Measurements from ENCODE around the gene C6orf89. TPM values are rescaled to one million over a fixed set of nuclear protein-coding genes. Genes with fewer than 3 reads are reported as not detected.

The C6orf89 gene
- polyA plus RNA-seq, 3 donors = 18.8 to 25.1 (median 21.5) TPM

- no peak overlapping the region for H3K27ac ChIP-seq (ENCODE audit: low read depth, low read length)
Measured at GRCh38 chr6:36956446-36956820, 70.7 kb downstream of the C6orf89 start.

GRCh38 chr6:36957773-36958271 lies 72.1 kb downstream of the C6orf89 start:
- no peak overlapping the region for H3K27ac ChIP-seq (ENCODE audit: low read depth, low read length)
- 68 to 91% (median 83%) methylated on average over 9 of the region's 9 CpGs for WGBS, 3 donors

- WGBS, 3 donors = 81 to 90% (median 83%) methylated on average over 40 to 44 of the region's 44 CpGs
- H3K27ac ChIP-seq (ENCODE audit: low read depth, low read length) = no peak overlapping the region
Measured at GRCh38 chr6:36958775-36959554, 73.2 kb downstream of the C6orf89 start.

- WGBS, 3 donors = 93 to 95% (median 94%) methylated on average over 17 of the region's 17 CpGs
- no peak overlapping the region for H3K27ac ChIP-seq (ENCODE audit: low read depth, low read length)
Measured at GRCh38 chr6:36959555-36960250, 74.0 kb downstream of the C6orf89 start.

- no peak overlapping the region for H3K27ac ChIP-seq (ENCODE audit: low read depth, low read length)
- 53 to 74% (median 56%) methylated on average over 40 of the region's 40 CpGs for WGBS, 3 donors
Measured at GRCh38 chr6:36961441-36962435, 76.0 kb downstream of the C6orf89 start.

GRCh38 chr6:36962874-36963273 lies 77.1 kb downstream of the C6orf89 start:
- 41 to 71% (median 54%) methylated on average over 12 of the region's 12 CpGs for WGBS, 3 donors
- no peak overlapping the region for H3K27ac ChIP-seq (ENCODE audit: low read depth, low read length)

- 54 to 59% (median 58%) methylated on average over 11 of the region's 11 CpGs for WGBS, 3 donors
- H3K27ac ChIP-seq (ENCODE audit: low read depth, low read length) = no peak overlapping the region
Measured at GRCh38 chr6:36963451-36964290, 77.9 kb downstream of the C6orf89 start.

GRCh38 chr6:36964349-36964748 lies 78.6 kb downstream of the C6orf89 start:
- WGBS, 3 donors = 80 to 85% (median 83%) methylated on average over 6 of the region's 6 CpGs
- no peak overlapping the region for H3K27ac ChIP-seq (ENCODE audit: low read depth, low read length)

GRCh38 chr6:36964908-36965307 lies 79.2 kb downstream of the C6orf89 start:
- no peak overlapping the region for H3K27ac ChIP-seq (ENCODE audit: low read depth, low read length)
- WGBS, 3 donors = 63 to 87% (median 73%) methylated on average over 4 of the region's 4 CpGs

- 79 to 81% (median 79%) methylated on average over 3 of the region's 3 CpGs for WGBS, 3 donors
- H3K27ac ChIP-seq (ENCODE audit: low read depth, low read length) = no peak overlapping the region
Measured at GRCh38 chr6:36967301-36967700, 81.5 kb downstream of the C6orf89 start.

GRCh38 chr6:36967757-36968156 lies 82.0 kb downstream of the C6orf89 start:
- H3K27ac ChIP-seq (ENCODE audit: low read depth, low read length) = no peak overlapping the region
- WGBS, 3 donors = 80 to 96% (median 88%) methylated on average over 4 of the region's 4 CpGs

GRCh38 chr6:36968266-36968977 lies 82.7 kb downstream of the C6orf89 start:
- no peak overlapping the region for H3K27ac ChIP-seq (ENCODE audit: low read depth, low read length)
- 83 to 85% (median 84%) methylated on average over 16 of the region's 16 CpGs for WGBS, 3 donors

GRCh38 chr6:36969240-36969691 lies 83.5 kb downstream of the C6orf89 start:
- 68 to 85% (median 80%) methylated on average over 14 of the region's 14 CpGs for WGBS, 3 donors
- H3K27ac ChIP-seq (ENCODE audit: low read depth, low read length) = no peak overlapping the region

- WGBS, 3 donors = 87 to 91% (median 91%) methylated on average over 17 of the region's 17 CpGs
- H3K27ac ChIP-seq (ENCODE audit: low read depth, low read length) = no peak overlapping the region
Measured at GRCh38 chr6:36969988-36970891, 84.5 kb downstream of the C6orf89 start.

- H3K27ac ChIP-seq (ENCODE audit: low read depth, low read length) = no peak overlapping the region
- 88 to 91% (median 90%) methylated on average over 17 of the region's 17 CpGs for WGBS, 3 donors
Measured at GRCh38 chr6:36970892-36971842, 85.4 kb downstream of the C6orf89 start.

All from adipose tissue (tissue), 3 donors.